Measurements from ENCODE around the gene ATP1B4. TPM values are rescaled to one million over a fixed set of nuclear protein-coding genes. Genes with fewer than 3 reads are reported as not detected.

The ATP1B4 gene
- total RNA-seq, 1 donor from 2014 or later = 1.4 TPM

GRCh38 chrX:120372667-120373370 lies 10.9 kb downstream of the ATP1B4 start:
- DNase-seq (ENCODE audit: low spot score) = no peak

- no peak for DNase-seq (ENCODE audit: low spot score)
Observed at GRCh38 chrX:120377179-120377578, 15.3 kb downstream of the ATP1B4 start.

GRCh38 chrX:120377715-120378114 lies 15.8 kb downstream of the ATP1B4 start:
- DNase-seq (ENCODE audit: low spot score) = no peak

- no peak for DNase-seq (ENCODE audit: low spot score)
Observed at GRCh38 chrX:120378570-120378969, 16.7 kb downstream of the ATP1B4 start.

DNA sequence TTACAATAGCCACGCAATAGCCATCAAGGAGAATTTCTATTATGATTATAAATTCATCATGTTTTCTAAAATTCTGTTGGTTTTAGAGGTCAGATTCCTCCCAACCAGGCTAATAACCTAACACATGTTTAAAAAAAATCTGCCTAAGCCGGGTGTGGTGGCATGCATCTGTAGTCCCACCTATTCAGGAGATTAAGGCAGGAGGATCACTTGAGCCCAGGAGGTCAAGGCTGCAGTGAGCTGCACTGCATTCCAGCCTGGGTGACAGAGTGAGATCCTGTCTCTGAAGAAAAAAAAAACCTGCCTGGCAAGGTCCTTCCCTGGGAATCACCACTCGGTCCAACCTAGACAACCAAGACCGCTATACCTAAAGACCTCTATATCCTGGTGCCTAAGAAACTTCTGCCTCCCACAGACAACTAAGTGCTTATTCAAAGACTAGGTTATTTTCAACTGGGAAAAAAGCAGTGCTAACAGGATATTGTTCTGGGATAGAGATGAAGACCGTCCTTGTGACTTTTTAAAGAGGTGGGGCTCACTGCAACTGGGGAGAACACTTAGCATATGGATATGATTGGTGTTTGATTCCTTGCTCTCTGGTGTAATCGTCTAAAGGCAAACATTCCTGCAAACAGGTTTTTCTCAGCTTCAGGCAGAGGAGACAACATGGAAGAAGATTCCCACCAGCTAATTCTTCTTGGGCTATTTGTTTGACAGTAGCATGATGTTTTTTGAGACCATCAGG lies 18.2 kb downstream of the ATP1B4 start:
- no peak for DNase-seq (ENCODE audit: low spot score)

DNA sequence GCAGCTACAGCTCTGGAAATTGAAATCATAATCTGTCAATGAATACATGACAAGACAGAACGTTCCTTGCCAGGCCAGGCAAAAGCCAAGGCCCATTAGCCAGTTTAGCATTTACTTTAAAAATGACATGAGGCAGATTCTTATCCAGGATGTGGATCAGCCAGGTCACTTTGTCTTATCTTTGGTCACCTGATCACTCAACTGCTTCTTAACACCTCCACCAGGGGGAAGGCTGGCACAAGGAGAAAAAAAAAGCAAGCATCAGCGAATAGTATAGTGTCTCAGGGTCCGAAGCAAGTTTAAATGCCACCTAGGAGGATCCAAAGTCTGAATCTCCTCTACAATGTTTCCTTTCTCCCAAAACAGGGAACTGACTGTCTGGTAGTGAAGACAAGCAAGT lies 18.8 kb downstream of the ATP1B4 start:
- DNase-seq (ENCODE audit: low spot score) = no peak

DNA sequence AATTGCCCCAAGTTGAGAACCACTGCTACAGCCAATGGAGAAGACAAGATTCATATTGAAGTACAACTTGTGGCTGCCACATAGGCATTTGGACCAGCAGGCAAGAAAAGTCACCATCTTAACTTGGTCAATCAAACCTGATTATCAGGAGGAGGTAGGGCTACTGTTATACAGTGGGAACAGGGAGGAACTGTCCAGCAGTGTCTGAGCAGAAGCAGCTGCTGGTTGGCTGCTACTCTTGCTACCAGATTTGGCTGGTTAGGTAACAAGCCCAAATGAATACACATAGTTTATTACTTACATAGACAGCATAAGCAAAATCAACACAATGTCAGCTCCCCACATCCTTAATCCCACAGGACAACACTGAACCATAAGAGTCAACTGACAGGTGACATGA lies 39.4 kb downstream of the ATP1B4 start:
- no peak for DNase-seq (ENCODE audit: low spot score)

DNA sequence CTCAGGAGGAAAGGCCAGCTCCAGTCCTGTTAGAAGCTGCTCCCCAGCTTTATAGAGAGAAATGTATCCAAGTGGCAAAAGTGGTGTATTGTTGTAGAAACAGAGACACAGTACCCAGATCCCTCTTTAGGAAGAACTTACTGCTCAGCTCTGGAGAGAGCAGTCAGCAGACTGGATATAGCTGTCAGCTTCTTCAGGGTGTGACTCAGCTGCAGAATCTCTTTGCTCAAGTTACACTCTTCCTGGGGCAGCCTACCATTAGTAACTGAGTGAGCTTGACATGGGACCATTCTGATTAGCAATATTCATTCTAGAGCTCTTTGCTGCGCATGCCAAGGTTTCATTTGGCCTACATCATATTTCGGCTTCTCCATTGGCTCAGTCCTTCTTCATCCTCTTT lies 40.5 kb downstream of the ATP1B4 start:
- DNase-seq (ENCODE audit: low spot score) = no peak

DNA sequence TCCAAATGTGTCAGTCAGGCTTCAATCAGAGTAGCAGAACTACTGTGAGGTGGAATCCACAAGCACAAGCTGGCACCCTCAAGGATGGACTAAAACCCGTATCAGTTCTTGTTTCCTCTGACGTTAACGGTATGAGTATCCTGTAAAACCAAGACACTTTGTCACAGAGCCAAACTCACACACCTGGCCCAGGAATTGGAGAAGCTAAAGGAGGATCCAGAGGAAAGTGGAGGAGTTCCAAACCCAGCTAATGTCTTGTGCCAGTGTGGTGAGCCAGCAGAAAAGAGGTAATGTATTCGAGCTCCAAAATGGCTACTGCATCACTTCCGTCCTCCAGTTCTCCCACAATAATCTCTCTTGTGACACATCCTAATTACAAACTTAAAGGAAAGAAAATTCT lies 44.7 kb downstream of the ATP1B4 start:
- no peak for DNase-seq (ENCODE audit: low spot score)

DNA sequence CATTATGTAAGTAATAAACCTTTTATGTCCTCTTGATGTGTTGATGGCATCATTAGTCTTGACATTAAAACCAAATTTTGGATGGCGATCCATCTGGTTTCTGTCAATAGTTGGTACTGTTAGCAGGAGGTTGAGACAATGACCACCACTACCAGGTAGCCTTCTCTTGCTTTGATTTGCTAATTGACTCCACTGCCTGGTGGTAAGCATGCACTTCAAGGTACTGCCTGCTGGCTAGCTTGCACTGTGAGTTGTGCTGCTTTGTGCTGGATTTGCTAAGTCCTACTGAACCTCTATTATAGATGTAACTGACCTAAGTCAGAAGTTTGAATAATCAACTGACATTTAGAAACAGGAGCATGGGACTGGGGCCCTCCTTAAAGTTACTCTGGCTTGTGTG lies 46.3 kb downstream of the ATP1B4 start:
- no peak for DNase-seq (ENCODE audit: low spot score)

DNA sequence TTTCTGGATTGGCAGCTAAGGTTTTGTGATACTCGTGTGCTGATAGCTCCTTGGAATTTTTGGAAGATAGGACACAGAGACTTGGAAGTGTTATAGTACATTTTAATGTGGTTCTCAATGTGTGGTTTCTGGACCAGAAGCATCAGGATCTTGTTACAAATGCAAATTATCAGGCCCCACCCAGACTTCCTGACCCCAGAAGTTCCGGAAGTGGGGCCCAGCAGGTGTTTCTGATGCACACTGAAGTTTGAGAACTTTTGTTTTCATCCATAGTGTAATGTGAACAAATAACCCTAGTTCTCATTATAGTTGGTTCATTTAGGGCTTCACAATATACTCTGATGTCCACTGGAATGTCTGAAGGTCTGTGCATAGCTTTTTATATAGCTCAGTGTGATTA lies 57.6 kb downstream of the ATP1B4 start:
- DNase-seq (ENCODE audit: low spot score) = no peak

- no peak for DNase-seq (ENCODE audit: low spot score)
Observed at GRCh38 chrX:120426599-120426998, 64.7 kb downstream of the ATP1B4 start.

GRCh38 chrX:120428309-120428708 lies 66.4 kb downstream of the ATP1B4 start:
- DNase-seq (ENCODE audit: low spot score) = peak; percentile 1

DNA sequence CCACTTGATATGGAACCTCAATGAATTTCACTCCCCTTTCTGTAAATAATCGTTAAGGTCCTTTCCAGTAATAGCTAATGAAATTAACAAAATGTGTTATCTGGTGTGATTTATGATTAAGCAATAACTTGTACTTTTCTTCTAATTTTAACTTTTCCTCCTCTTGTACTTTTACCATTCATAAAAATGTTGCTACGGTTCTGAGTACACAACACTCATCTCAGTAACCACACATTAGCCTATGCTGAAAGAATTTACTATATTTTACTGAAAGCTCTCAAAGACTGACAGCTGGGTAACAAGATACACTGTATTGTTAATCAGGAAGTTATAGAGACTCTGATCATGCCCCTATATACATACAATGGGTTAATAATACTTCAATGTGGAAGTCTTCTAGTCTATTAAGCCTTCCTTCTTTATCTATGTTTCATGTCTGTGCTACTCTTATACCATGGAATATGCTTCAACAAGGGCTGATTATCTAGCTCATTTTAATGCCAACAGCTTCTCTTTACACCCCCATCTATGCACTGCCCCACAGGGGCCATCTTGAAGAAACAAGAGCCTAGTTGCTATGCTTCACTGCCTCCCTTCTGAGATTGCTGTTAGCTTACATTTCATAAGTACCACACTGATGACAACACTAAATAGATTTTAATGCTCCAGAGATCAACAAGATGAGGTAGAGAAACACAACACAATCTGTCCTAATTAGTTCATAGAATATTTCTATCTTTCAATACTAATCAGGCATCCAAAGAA lies 68.1 kb downstream of the ATP1B4 start:
- no peak for DNase-seq (ENCODE audit: low spot score)

Other genes with a start within 250 kb of the ATP1B4 start
- gene RHOXF1, start 246.2 kb upstream of the ATP1B4 start, total RNA-seq (ENCODE audit: insufficient read depth, low replicate concordance) = not detected
- 0.96 TPM for gene RHOXF2, start 203.5 kb upstream of the ATP1B4 start, total RNA-seq (ENCODE audit: insufficient read depth, low replicate concordance)
- gene ZBTB33, start 111.3 kb upstream of the ATP1B4 start, total RNA-seq (ENCODE audit: insufficient read depth, low replicate concordance) = 15.9 TPM
- gene TMEM255A, start 50.6 kb upstream of the ATP1B4 start, total RNA-seq (ENCODE audit: insufficient read depth, low replicate concordance) = 1.7 TPM
- gene LAMP2, start 107.2 kb downstream of the ATP1B4 start, total RNA-seq (ENCODE audit: insufficient read depth, low replicate concordance) = 51.8 TPM
- 36.8 TPM for gene CUL4B, start 198.9 kb downstream of the ATP1B4 start, total RNA-seq (ENCODE audit: insufficient read depth, low replicate concordance)
- 7.7 TPM for gene MCTS1, start 242.0 kb downstream of the ATP1B4 start, total RNA-seq (ENCODE audit: insufficient read depth, low replicate concordance)